Measurements from ENCODE around the gene KSR1.

DNA sequence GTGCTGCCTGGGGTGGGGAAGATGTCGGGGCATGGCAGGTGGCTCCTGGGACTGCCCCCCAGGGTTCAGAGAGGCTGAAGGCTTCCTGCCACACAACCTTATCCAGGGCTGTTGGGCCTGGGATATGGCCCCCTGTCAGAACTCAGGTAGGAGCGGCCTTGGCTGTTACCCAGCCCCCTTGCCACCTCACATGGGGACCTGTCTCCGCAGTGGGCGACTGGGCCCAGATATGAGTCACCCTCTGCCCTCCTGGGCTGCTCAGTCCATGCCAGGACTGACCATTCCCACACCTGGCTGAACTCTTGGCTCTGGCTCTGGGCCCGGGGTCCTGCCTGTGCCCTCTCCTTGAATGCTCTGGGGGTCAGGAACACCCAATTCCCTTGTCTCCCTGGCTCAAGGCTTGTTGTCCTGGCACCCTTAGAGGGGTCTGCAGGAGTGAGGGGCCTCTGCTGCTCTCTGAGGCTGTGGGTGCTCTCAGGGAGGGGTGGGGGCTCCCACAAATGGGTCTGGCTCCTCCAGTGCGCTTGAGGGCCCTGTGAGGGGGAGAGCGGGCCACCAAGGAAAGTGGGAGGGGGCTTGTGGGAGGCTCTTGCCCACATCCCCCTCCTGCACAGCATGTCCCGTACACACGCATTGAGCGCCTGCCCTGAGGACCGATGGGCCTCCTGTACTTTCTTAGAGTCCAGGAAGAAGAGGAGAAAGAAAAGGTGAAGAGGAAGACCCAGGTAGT, 210.7 kb downstream of the KSR1 start:
- TF ChIP-seq, protein P1, sequence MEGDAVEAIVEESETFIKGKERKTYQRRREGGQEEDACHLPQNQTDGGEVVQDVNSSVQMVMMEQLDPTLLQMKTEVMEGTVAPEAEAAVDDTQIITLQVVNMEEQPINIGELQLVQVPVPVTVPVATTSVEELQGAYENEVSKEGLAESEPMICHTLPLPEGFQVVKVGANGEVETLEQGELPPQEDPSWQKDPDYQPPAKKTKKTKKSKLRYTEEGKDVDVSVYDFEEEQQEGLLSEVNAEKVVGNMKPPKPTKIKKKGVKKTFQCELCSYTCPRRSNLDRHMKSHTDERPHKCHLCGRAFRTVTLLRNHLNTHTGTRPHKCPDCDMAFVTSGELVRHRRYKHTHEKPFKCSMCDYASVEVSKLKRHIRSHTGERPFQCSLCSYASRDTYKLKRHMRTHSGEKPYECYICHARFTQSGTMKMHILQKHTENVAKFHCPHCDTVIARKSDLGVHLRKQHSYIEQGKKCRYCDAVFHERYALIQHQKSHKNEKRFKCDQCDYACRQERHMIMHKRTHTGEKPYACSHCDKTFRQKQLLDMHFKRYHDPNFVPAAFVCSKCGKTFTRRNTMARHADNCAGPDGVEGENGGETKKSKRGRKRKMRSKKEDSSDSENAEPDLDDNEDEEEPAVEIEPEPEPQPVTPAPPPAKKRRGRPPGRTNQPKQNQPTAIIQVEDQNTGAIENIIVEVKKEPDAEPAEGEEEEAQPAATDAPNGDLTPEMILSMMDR (conservative IDR thresholded peaks at IDR 0.05; ENCODE audit: low read depth, low read length): no peak
- no peak for TF ChIP-seq EZH2 (IDR thresholded peaks at IDR 0.05; ENCODE audit: borderline replicate concordance, low read depth, low read length, poor library complexity, severe bottlenecking)
